ENCODE results near the gene XYLT1.

- TF ChIP-seq CTCF (IDR thresholded peaks at IDR 0.05; ENCODE audit: control extremely low read depth in 1 of 3, insufficient read depth in 1 of 3, low read depth in 1 of 3, low read length in 3 of 3) (no peak), ATF3 (IDR thresholded peaks at IDR 0.05; ENCODE audit: insufficient read depth, low read depth, low read length) (no peak), JUND (IDR thresholded peaks at IDR 0.05; ENCODE audit: low read length) (no peak), ZNF274 (IDR thresholded peaks at IDR 0.05; ENCODE audit: borderline replicate concordance, extremely low read depth, low read length) (no peak), FOSL1 (IDR thresholded peaks at IDR 0.05; ENCODE audit: insufficient read depth, low read depth, low read length) (no peak), RAD21 (IDR thresholded peaks at IDR 0.05 in 1 of 2, conservative IDR thresholded peaks at IDR 0.05 in 1 of 2; ENCODE audit: low read depth in 2 of 2, low read length in 2 of 2) (no peak), POLR2A (IDR thresholded peaks at IDR 0.05; ENCODE audit: control extremely low read depth in 1 of 2, low read depth in 2 of 2, low read length in 2 of 2) (no peak)
These were observed 89.0 kb downstream of the XYLT1 start for GRCh38 chr16:17381784-17382183.

All from H1 (cell line).